Sigmoid colon (tissue), 7 donors: ENCODE measurements around the gene DDX55. TPM values are rescaled to one million over a fixed set of nuclear protein-coding genes. Genes with fewer than 3 reads are reported as not detected.

Experiments
- DNase-seq: peaks from one replicate; pipeline ENCODE4 v3.0.0-alpha.2; 2019
- H3K27ac ChIP-seq, 4 donors: fragments of 200-600 bp; sonication (generic); one replicate each; pipeline ENCODE4 v1.5.1; 2016 to 2019; ENCODE audit warnings: mild to moderate bottlenecking in 1 of 4
- H3K27me3 ChIP-seq, 3 donors: fragments of 200-600 bp; sonication (generic); one replicate each; pipeline ENCODE4 v1.5.1; 2019; ENCODE audit warnings: mild to moderate bottlenecking in 1 of 3
- H3K36me3 ChIP-seq, 4 donors: fragments of 200-600 bp; sonication (generic); one replicate each; pipeline ENCODE4 v1.5.1; 2016 to 2019
- H3K4me1 ChIP-seq, 4 donors: fragments of 200-600 bp; sonication (generic); one replicate each; pipeline ENCODE4 v1.5.1; 2017 to 2019
- H3K4me3 ChIP-seq, 4 donors: fragments of 200-600 bp; sonication (generic); one replicate each; pipeline ENCODE4 v1.5.1; 2017 to 2019; ENCODE audit warnings: mild to moderate bottlenecking in 2 of 4, moderate library complexity in 1 of 4
- H3K9me3 ChIP-seq, 4 donors: fragments of 200-600 bp in 3 of 4; sonication (generic) in 3 of 4; one replicate each; pipeline versions ENCODE4 v1.5.1 to v1.6.1; 2013 to 2019
- CTCF ChIP-seq, 4 experiments: fragments of 450-650 bp in 3 of 4; fragments of 200-600 bp in 1 of 4; IDR thresholded peaks; one replicate each; pipeline ENCODE4 v1.5.1; 2016 to 2019; ENCODE audit warnings: antibody characterized with exemption in 4 of 4, mild to moderate bottlenecking in 3 of 4, moderate library complexity in 2 of 4
- EP300 ChIP-seq, 4 donors: sonication (generic); formaldehyde crosslinking; IDR thresholded peaks; one replicate each; pipeline ENCODE4 v1.6.1; 2017; ENCODE audit warnings: antibody characterized with exemption in 4 of 4
- POLR2A ChIP-seq, 2 donors: fragments of 450-650 bp; IDR thresholded peaks; one replicate each; pipeline ENCODE4 v1.6.1; 2016; ENCODE audit warnings: antibody characterized with exemption in 2 of 2, mild to moderate bottlenecking in 2 of 2, moderate library complexity in 2 of 2
- POLR2AphosphoS5 ChIP-seq, 4 donors: sonication (generic); formaldehyde crosslinking; IDR thresholded peaks; one replicate each; pipeline ENCODE4 v1.6.1; 2017; ENCODE audit warnings: antibody characterized with exemption in 4 of 4
- WGBS, 2 donors: extraction: QIAGEN DNeasy Blood & Tissue Kit; methylation state at CpG; one replicate each; pipeline ENCODE4 v1.1.7; 2013; 5-methylcytosine and 5-hydroxymethylcytosine counted together
- intact Hi-C: fragments of 100-400 bp; cut with DNase I; formaldehyde crosslinking; loops from one replicate; pipeline ENCODE4 v1.15.1; 2023
- polyA plus RNA-seq, 3 donors: library from polyadenylated mRNA; stranded (reverse); fragments of 200-250 nt; gene quantifications; one replicate each; pipeline ENCODE4 v1.2.3, GENCODE V29; 2013
- total RNA-seq, 4 donors: library from RNA; depleted of rRNA; stranded (reverse); fragments of >200 nt; gene quantifications; one replicate each; pipeline ENCODE4 v1.1.0, GENCODE V29; 2016
- donor health status: healthy with polysubstance abuse.
- donor health status: Bipolar disorder and iron deficiency.
- donor health status: healthy.

DDX55 gene
- total and polyA plus RNA-seq, 7 donors = 5.4 to 33.0 (median 13.6) TPM

- no peak overlapping the region for H3K27ac ChIP-seq
- no peaks in the 10 kb centered on the region for H3K27me3 ChIP-seq
- H3K9me3 ChIP-seq = no peaks in the 10 kb centered on the region
- 89 to 92% methylated on average over 3 of the region's 3 CpGs for WGBS, 2 donors
- intact Hi-C loops = no loop called here
- H3K36me3 ChIP-seq = peaks cover 10 to 68% (median 21%) of the 10 kb centered on the region in 4 donors
- H3K4me1 ChIP-seq = peaks cover 0 to 11% (median 7%) of the 10 kb centered on the region in 4 donors
- DNase-seq = no peak
- H3K4me3 ChIP-seq = no peak overlapping the region
- TF ChIP-seq POLR2A (IDR thresholded peaks at IDR 0.05) = no peak
- TF ChIP-seq EP300 (IDR thresholded peaks at IDR 0.05) = no peak
- no peak for TF ChIP-seq POLR2AphosphoS5 (IDR thresholded peaks at IDR 0.05)
- TF ChIP-seq CTCF (IDR thresholded peaks at IDR 0.05) = no peak
Observed at GRCh38 chr12:123597100-123597499, 4.8 kb upstream of the DDX55 start.

DNA sequence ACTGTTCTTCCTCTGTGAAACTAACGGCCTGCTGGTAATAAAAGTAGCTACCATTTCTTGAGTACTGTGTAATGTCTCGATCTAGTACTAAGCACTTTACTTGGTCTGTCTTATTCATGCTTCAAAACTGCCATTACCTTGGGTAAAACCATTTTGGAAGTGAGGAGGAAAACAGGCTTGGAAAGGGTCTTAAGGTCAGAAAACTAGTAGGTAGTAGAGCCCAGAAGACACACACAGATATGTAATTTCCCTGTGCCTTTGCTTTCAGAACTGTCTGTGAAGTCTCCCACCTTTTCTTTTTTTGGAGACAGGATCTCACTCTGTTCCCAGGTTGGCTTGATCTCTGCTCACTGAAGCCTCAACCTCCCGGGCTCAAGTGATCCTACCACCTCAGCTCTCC, 3.4 kb upstream of the DDX55 start:
- Histone ChIP-seq H3K27me3 (no peaks in the 10 kb centered on the region), H3K4me3 (no peak overlapping the region), H3K4me1 (peaks cover 0 to 22% (median 19%) of the 10 kb centered on the region in 4 donors), H3K36me3 (peaks cover 10 to 55% (median 16%) of the 10 kb centered on the region in 4 donors), H3K9me3 (no peaks in the 10 kb centered on the region), H3K27ac (no peak overlapping the region)
- no peak for DNase-seq
- WGBS, 2 donors = 74 to 78% methylated on average over 3 of the region's 3 CpGs
- intact Hi-C loops = no loop called here
- TF ChIP-seq EP300 (IDR thresholded peaks at IDR 0.05) (no peak), POLR2A (IDR thresholded peaks at IDR 0.05) (no peak), CTCF (IDR thresholded peaks at IDR 0.05) (no peak), POLR2AphosphoS5 (IDR thresholded peaks at IDR 0.05) (no peak)

GRCh38 chr12:123599310-123599709, 2.6 kb upstream of the DDX55 start:
- Histone ChIP-seq H3K9me3 (no peaks in the 10 kb centered on the region), H3K4me3 (no peak overlapping the region), H3K4me1 (peaks cover 0 to 25% (median 20%) of the 10 kb centered on the region in 4 donors), H3K36me3 (peaks cover 10 to 47% (median 16%) of the 10 kb centered on the region in 4 donors), H3K27me3 (no peaks in the 10 kb centered on the region), H3K27ac (no peak overlapping the region)
- 97 to 100% methylated on average over 1 of the region's 1 CpG for WGBS, 2 donors
- TF ChIP-seq EP300 (IDR thresholded peaks at IDR 0.05) (no peak), CTCF (IDR thresholded peaks at IDR 0.05) (no peak), POLR2AphosphoS5 (IDR thresholded peaks at IDR 0.05) (no peak), POLR2A (IDR thresholded peaks at IDR 0.05) (no peak)
- intact Hi-C loops = no loop called here
- DNase-seq = no peak

- DNase-seq = no peak
- H3K4me3 ChIP-seq = no peak overlapping the region
- H3K4me1 ChIP-seq = peaks cover 0 to 25% (median 20%) of the 10 kb centered on the region in 4 donors
- no peaks in the 10 kb centered on the region for H3K9me3 ChIP-seq
- H3K27me3 ChIP-seq = no peaks in the 10 kb centered on the region
- TF ChIP-seq POLR2A (IDR thresholded peaks at IDR 0.05) (no peak), POLR2AphosphoS5 (IDR thresholded peaks at IDR 0.05) (no peak), EP300 (IDR thresholded peaks at IDR 0.05) (no peak), CTCF (IDR thresholded peaks at IDR 0.05) (no peak)
- H3K27ac ChIP-seq = no peak overlapping the region
- 95% methylated on average over 7 of the region's 7 CpGs for whole genome bisulfite sequencing, 2 donors
- intact Hi-C loops = loop anchor here (10.0 kb wide), 1 partner anchor 1075 kb away; the partner anchor contains the start of genes KNTC1 and RSRC2
- peaks cover 10 to 43% (median 13%) of the 10 kb centered on the region in 4 donors for H3K36me3 ChIP-seq
Observed at GRCh38 chr12:123599721-123600120, 2.2 kb upstream of the DDX55 start.
